H9 (cell line): ENCODE data around the gene SERPINB2. TPM values are rescaled to one million over a fixed set of nuclear protein-coding genes. Genes with fewer than 3 reads are reported as not detected.
A peak's percentile ranks its signal among the peaks of the same experiment; 100 is the strongest.

Experiments
- DNase-seq: peaks from one replicate; pipeline ENCODE4 v3.0.0-alpha.2; 2017
- H2AFZ ChIP-seq: one replicate; pipeline ENCODE4 v1.6.1; 2013; ENCODE audit warnings: mild to moderate bottlenecking, low read length, control low read depth, moderate library complexity
- H2AK5ac ChIP-seq: 2 replicates; pipeline ENCODE4 v1.6.1; 2013; ENCODE audit warnings: low read length, control low read depth, mixed read lengths; ENCODE audit not compliant: insufficient read length
- H2BK120ac ChIP-seq: one replicate; pipeline ENCODE4 v1.6.1; 2013; ENCODE audit warnings: low read depth, mild to moderate bottlenecking, low read length, control low read depth, inconsistent platforms; ENCODE audit not compliant: poor library complexity, severe bottlenecking
- H2BK12ac ChIP-seq: 2 replicates; pipeline ENCODE4 v1.6.1; 2013; ENCODE audit warnings: low read length, control low read depth, mixed read lengths, low read depth; ENCODE audit not compliant: insufficient read length
- H2BK15ac ChIP-seq: 2 replicates; pipeline ENCODE4 v1.6.1; 2013; ENCODE audit warnings: low read depth, low read length, control low read depth
- H2BK20ac ChIP-seq: one replicate; pipeline ENCODE4 v1.6.1; 2013; ENCODE audit warnings: low read depth, mild to moderate bottlenecking, low read length, control low read depth, inconsistent platforms; ENCODE audit not compliant: poor library complexity, severe bottlenecking
- H2BK5ac ChIP-seq: 2 replicates; pipeline ENCODE4 v1.6.1; 2013; ENCODE audit warnings: low read length, control low read depth, mixed read lengths; ENCODE audit not compliant: insufficient read length
- H3K14ac ChIP-seq: 2 replicates; pipeline ENCODE4 v1.6.1; 2013; ENCODE audit warnings: low read length, control low read depth; ENCODE audit not compliant: insufficient read depth
- H3K18ac ChIP-seq: 2 replicates; pipeline ENCODE4 v1.6.1; 2013; ENCODE audit warnings: low read depth, mild to moderate bottlenecking, mixed read lengths, low read length, control low read depth; ENCODE audit not compliant: insufficient read length
- H3K23ac ChIP-seq: 2 replicates; pipeline ENCODE4 v1.6.1; 2013; ENCODE audit warnings: low read length, control low read depth, mixed read lengths, low read depth; ENCODE audit not compliant: insufficient read length
- H3K23me2 ChIP-seq: 2 replicates; pipeline ENCODE4 v1.6.1; 2013; ENCODE audit warnings: low read depth, mild to moderate bottlenecking, mixed read lengths, low read length, control low read depth; ENCODE audit not compliant: insufficient read length, poor library complexity, severe bottlenecking
- H3K27ac ChIP-seq: 2 replicates; pipeline ENCODE4 v1.5.1; 2013; ENCODE audit warnings: low read length, control low read depth, mixed read lengths, low read depth; ENCODE audit not compliant: insufficient read length
- H3K27me3 ChIP-seq: 2 replicates; pipeline ENCODE4 v1.6.1; 2013; ENCODE audit warnings: low read length, control low read depth, inconsistent platforms; ENCODE audit not compliant: insufficient read depth
- H3K4ac ChIP-seq: 2 replicates; pipeline ENCODE4 v1.6.1; 2013; ENCODE audit warnings: low read depth, mild to moderate bottlenecking, control low read depth, inconsistent platforms, low read length, moderate library complexity
- H3K4me1 ChIP-seq: 2 replicates; pipeline ENCODE4 v1.6.1; 2013; ENCODE audit warnings: low read length, control low read depth, inconsistent platforms; ENCODE audit not compliant: insufficient read depth
- H3K4me2 ChIP-seq: 2 replicates; pipeline ENCODE4 v1.6.1; 2013; ENCODE audit warnings: low read length, control low read depth, mixed read lengths; ENCODE audit not compliant: insufficient read length, insufficient read depth
- H3K56ac ChIP-seq: 2 replicates; pipeline ENCODE4 v1.6.1; 2013; ENCODE audit warnings: low read depth, mild to moderate bottlenecking, mixed read lengths, low read length, control low read depth; ENCODE audit not compliant: insufficient read length
- H3K79me1 ChIP-seq: 2 replicates; pipeline ENCODE4 v1.6.1; 2013; ENCODE audit warnings: low read depth, mild to moderate bottlenecking, moderate library complexity, low read length, control low read depth, inconsistent platforms; ENCODE audit not compliant: insufficient read depth, poor library complexity, severe bottlenecking
- H3K79me2 ChIP-seq: 2 replicates; pipeline ENCODE4 v1.6.1; 2013; ENCODE audit warnings: low read length, control low read depth, inconsistent platforms; ENCODE audit not compliant: insufficient read depth
- H3K9ac ChIP-seq: 2 replicates; pipeline ENCODE4 v1.6.1; 2013; ENCODE audit warnings: low read length, control low read depth, mixed read lengths; ENCODE audit not compliant: insufficient read length; ENCODE audit errors: extremely low read depth
- H3K9me3 ChIP-seq: one replicate; pipeline ENCODE4 v1.6.1; 2013; ENCODE audit warnings: low read depth, low read length, inconsistent platforms; ENCODE audit not compliant: control insufficient read depth
- H3T11ph ChIP-seq: one replicate; pipeline ENCODE4 v1.6.1; 2013; ENCODE audit warnings: mild to moderate bottlenecking, low read length, control low read depth, inconsistent platforms
- H4K20me1 ChIP-seq: one replicate; pipeline ENCODE4 v1.6.1; 2013; ENCODE audit not compliant: control insufficient read depth, insufficient read length, insufficient read depth
- H4K5ac ChIP-seq: 2 replicates; pipeline ENCODE4 v1.6.1; 2013; ENCODE audit warnings: low read depth, mild to moderate bottlenecking, mixed read lengths, low read length, control low read depth; ENCODE audit not compliant: insufficient read length
- H4K8ac ChIP-seq: replicated peaks from 2 replicates; pipeline ENCODE4 v1.6.1; 2013; ENCODE audit warnings: low read length, control low read depth, mixed read lengths, low read depth; ENCODE audit not compliant: insufficient read length
- H4K91ac ChIP-seq: 2 replicates; pipeline ENCODE4 v1.6.1; 2013; ENCODE audit warnings: low read depth, mild to moderate bottlenecking, moderate library complexity, mixed read lengths, low read length, control low read depth; ENCODE audit not compliant: insufficient read length
- H3K27ac Mint-ChIP-seq, 3 experiments: 2 replicates in 2 of 3; 3 replicates in 1 of 3; pipeline ENCODE4 v1.8.0; 2020 to 2021; ENCODE audit warnings: mixed read lengths in 3 of 3, mild to moderate bottlenecking in 1 of 3, moderate library complexity in 1 of 3
- H3K27me3 Mint-ChIP-seq: 2 replicates; pipeline ENCODE4 v1.8.0; 2021; ENCODE audit warnings: low read depth, mild to moderate bottlenecking, moderate library complexity, mixed read lengths
- H3K36me3 Mint-ChIP-seq, 3 experiments: 2 replicates in 2 of 3; 3 replicates in 1 of 3; pipeline ENCODE4 v1.8.0; 2020 to 2021; ENCODE audit warnings: low read depth in 3 of 3, mixed read lengths in 3 of 3; ENCODE audit not compliant: insufficient read depth in 1 of 3
- H3K4me1 Mint-ChIP-seq, 2 experiments: 2 replicates each; pipeline ENCODE4 v1.8.0; 2020; ENCODE audit warnings: mixed read lengths in 2 of 2
- H3K4me3 Mint-ChIP-seq, 2 experiments: 2 replicates in 1 of 2; 3 replicates in 1 of 2; pipeline ENCODE4 v1.8.0; 2020 to 2021; ENCODE audit warnings: mild to moderate bottlenecking in 2 of 2, mixed read lengths in 2 of 2, moderate library complexity in 1 of 2
- H3K9me3 Mint-ChIP-seq, 2 experiments: 2 replicates in 1 of 2; 3 replicates in 1 of 2; pipeline ENCODE4 v1.8.0; 2020; ENCODE audit warnings: mild to moderate bottlenecking in 2 of 2, mixed read lengths in 2 of 2, moderate library complexity in 1 of 2
- WGBS: extraction: QIAGEN DNeasy Blood & Tissue Kit; methylation state at CpG from one replicate; pipeline ENCODE4 v1.1.7; 2013; ENCODE audit warnings: missing lambda C conversion rate, low lambda C conversion rate, mixed read lengths; ENCODE audit not compliant: insufficient read length; ENCODE audit errors: extremely low coverage; 5-methylcytosine and 5-hydroxymethylcytosine counted together
- total RNA-seq: library from RNA; stranded (reverse); gene quantifications from 2 replicates; pipeline ENCODE4 v1.2.1, GENCODE V29; 2021
- TF ChIP-seq, protein P1 (sequence below): fragments of 200-600 bp; sonication (generic); conservative IDR thresholded peaks from 3 replicates; pipeline ENCODE4 v1.8.0; 2021; ENCODE audit warnings: antibody characterized with exemption, mild to moderate bottlenecking

SERPINB2 gene
- total RNA-seq, 1 experiment from 2014 or later = not detected

DNA sequence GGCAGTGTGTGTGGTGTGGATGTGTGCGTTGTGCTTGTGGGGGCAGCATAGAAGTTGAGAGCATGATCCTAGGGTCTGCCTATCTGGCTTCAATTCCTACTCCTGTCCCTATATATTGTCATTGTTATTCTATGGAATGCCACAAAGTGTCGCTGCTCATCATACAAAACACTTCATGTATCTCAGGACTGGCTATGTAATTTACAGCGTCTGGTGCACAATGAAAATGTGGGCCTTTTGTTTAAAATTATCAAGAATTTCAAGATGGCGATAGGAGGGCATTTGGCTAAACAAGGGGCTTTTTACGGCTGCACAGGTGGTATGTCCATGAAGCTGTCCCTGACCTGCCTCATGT is 3.4 kb downstream of the SERPINB2 start:
- H3K56ac ChIP-seq = no peak overlapping the region
- no peak overlapping the region for H3K18ac ChIP-seq
- H3K4me1 ChIP-seq = no peaks in the 10 kb centered on the region
- no peaks in the 10 kb centered on the region for H3K9me3 ChIP-seq
- H4K91ac ChIP-seq = no peak overlapping the region
- H4K20me1 ChIP-seq = no peaks in the 10 kb centered on the region
- no peak overlapping the region for H2BK5ac ChIP-seq
- no peaks in the 10 kb centered on the region for H3K27me3 Mint-ChIP-seq
- no peak overlapping the region for H3K27ac Mint-ChIP-seq
- no peak overlapping the region for H2BK120ac ChIP-seq
- H3K4me3 Mint-ChIP-seq = no peak overlapping the region
- no peak overlapping the region for H4K8ac ChIP-seq
- H3K79me2 ChIP-seq = no peaks in the 10 kb centered on the region
- H3K9me3 Mint-ChIP-seq = no peaks in the 10 kb centered on the region
- DNase-seq = no peak
- no peak overlapping the region for H2BK20ac ChIP-seq
- H3K27me3 ChIP-seq = no peaks in the 10 kb centered on the region
- H3K36me3 Mint-ChIP-seq = no peaks in the 10 kb centered on the region
- H3K79me1 ChIP-seq = no peaks in the 10 kb centered on the region
- H2AFZ ChIP-seq = no peak overlapping the region
- TF ChIP-seq, protein P1, sequence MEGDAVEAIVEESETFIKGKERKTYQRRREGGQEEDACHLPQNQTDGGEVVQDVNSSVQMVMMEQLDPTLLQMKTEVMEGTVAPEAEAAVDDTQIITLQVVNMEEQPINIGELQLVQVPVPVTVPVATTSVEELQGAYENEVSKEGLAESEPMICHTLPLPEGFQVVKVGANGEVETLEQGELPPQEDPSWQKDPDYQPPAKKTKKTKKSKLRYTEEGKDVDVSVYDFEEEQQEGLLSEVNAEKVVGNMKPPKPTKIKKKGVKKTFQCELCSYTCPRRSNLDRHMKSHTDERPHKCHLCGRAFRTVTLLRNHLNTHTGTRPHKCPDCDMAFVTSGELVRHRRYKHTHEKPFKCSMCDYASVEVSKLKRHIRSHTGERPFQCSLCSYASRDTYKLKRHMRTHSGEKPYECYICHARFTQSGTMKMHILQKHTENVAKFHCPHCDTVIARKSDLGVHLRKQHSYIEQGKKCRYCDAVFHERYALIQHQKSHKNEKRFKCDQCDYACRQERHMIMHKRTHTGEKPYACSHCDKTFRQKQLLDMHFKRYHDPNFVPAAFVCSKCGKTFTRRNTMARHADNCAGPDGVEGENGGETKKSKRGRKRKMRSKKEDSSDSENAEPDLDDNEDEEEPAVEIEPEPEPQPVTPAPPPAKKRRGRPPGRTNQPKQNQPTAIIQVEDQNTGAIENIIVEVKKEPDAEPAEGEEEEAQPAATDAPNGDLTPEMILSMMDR = peak; percentile 25; the same call in 2 of the 3 replicates
- H3T11ph ChIP-seq = no peak overlapping the region
- no peak overlapping the region for H3K4me2 ChIP-seq
- H3K23ac ChIP-seq = no peak overlapping the region
- no peaks in the 10 kb centered on the region for H3K4me1 Mint-ChIP-seq
- H3K23me2 ChIP-seq = no peaks in the 10 kb centered on the region
- no peak overlapping the region for H3K9ac ChIP-seq
- H4K5ac ChIP-seq = no peak overlapping the region
- H2BK12ac ChIP-seq = no peak overlapping the region
- H2AK5ac ChIP-seq = no peak overlapping the region
- H2BK15ac ChIP-seq = no peak overlapping the region
- no peak overlapping the region for H3K14ac ChIP-seq
- H3K27ac ChIP-seq = no peak overlapping the region
- no peak overlapping the region for H3K4ac ChIP-seq
- no CpG with 5 or more reads among the region's 5 CpGs for WGBS
